H9 (cell line): ENCODE data around the gene PTPRJ. TPM values are rescaled to one million over a fixed set of nuclear protein-coding genes. Genes with fewer than 3 reads are reported as not detected.

Experiments
- DNase-seq: peaks from one replicate; pipeline ENCODE4 v3.0.0-alpha.2; 2017
- H2AFZ ChIP-seq: one replicate; pipeline ENCODE4 v1.6.1; 2013; ENCODE audit warnings: mild to moderate bottlenecking, low read length, control low read depth, moderate library complexity
- H2AK5ac ChIP-seq: 2 replicates; pipeline ENCODE4 v1.6.1; 2013; ENCODE audit warnings: low read length, control low read depth, mixed read lengths; ENCODE audit not compliant: insufficient read length
- H2BK120ac ChIP-seq: one replicate; pipeline ENCODE4 v1.6.1; 2013; ENCODE audit warnings: low read depth, mild to moderate bottlenecking, low read length, control low read depth, inconsistent platforms; ENCODE audit not compliant: poor library complexity, severe bottlenecking
- H2BK12ac ChIP-seq: 2 replicates; pipeline ENCODE4 v1.6.1; 2013; ENCODE audit warnings: low read length, control low read depth, mixed read lengths, low read depth; ENCODE audit not compliant: insufficient read length
- H2BK15ac ChIP-seq: 2 replicates; pipeline ENCODE4 v1.6.1; 2013; ENCODE audit warnings: low read depth, low read length, control low read depth
- H2BK20ac ChIP-seq: one replicate; pipeline ENCODE4 v1.6.1; 2013; ENCODE audit warnings: low read depth, mild to moderate bottlenecking, low read length, control low read depth, inconsistent platforms; ENCODE audit not compliant: poor library complexity, severe bottlenecking
- H2BK5ac ChIP-seq: 2 replicates; pipeline ENCODE4 v1.6.1; 2013; ENCODE audit warnings: low read length, control low read depth, mixed read lengths; ENCODE audit not compliant: insufficient read length
- H3K14ac ChIP-seq: 2 replicates; pipeline ENCODE4 v1.6.1; 2013; ENCODE audit warnings: low read length, control low read depth; ENCODE audit not compliant: insufficient read depth
- H3K18ac ChIP-seq: 2 replicates; pipeline ENCODE4 v1.6.1; 2013; ENCODE audit warnings: low read depth, mild to moderate bottlenecking, mixed read lengths, low read length, control low read depth; ENCODE audit not compliant: insufficient read length
- H3K23ac ChIP-seq: 2 replicates; pipeline ENCODE4 v1.6.1; 2013; ENCODE audit warnings: low read length, control low read depth, mixed read lengths, low read depth; ENCODE audit not compliant: insufficient read length
- H3K23me2 ChIP-seq: 2 replicates; pipeline ENCODE4 v1.6.1; 2013; ENCODE audit warnings: low read depth, mild to moderate bottlenecking, mixed read lengths, low read length, control low read depth; ENCODE audit not compliant: insufficient read length, poor library complexity, severe bottlenecking
- H3K27ac ChIP-seq: 2 replicates; pipeline ENCODE4 v1.5.1; 2013; ENCODE audit warnings: low read length, control low read depth, mixed read lengths, low read depth; ENCODE audit not compliant: insufficient read length
- H3K27me3 ChIP-seq: 2 replicates; pipeline ENCODE4 v1.6.1; 2013; ENCODE audit warnings: low read length, control low read depth, inconsistent platforms; ENCODE audit not compliant: insufficient read depth
- H3K4ac ChIP-seq: 2 replicates; pipeline ENCODE4 v1.6.1; 2013; ENCODE audit warnings: low read depth, mild to moderate bottlenecking, control low read depth, inconsistent platforms, low read length, moderate library complexity
- H3K4me1 ChIP-seq: 2 replicates; pipeline ENCODE4 v1.6.1; 2013; ENCODE audit warnings: low read length, control low read depth, inconsistent platforms; ENCODE audit not compliant: insufficient read depth
- H3K4me2 ChIP-seq: 2 replicates; pipeline ENCODE4 v1.6.1; 2013; ENCODE audit warnings: low read length, control low read depth, mixed read lengths; ENCODE audit not compliant: insufficient read length, insufficient read depth
- H3K56ac ChIP-seq: 2 replicates; pipeline ENCODE4 v1.6.1; 2013; ENCODE audit warnings: low read depth, mild to moderate bottlenecking, mixed read lengths, low read length, control low read depth; ENCODE audit not compliant: insufficient read length
- H3K79me1 ChIP-seq: 2 replicates; pipeline ENCODE4 v1.6.1; 2013; ENCODE audit warnings: low read depth, mild to moderate bottlenecking, moderate library complexity, low read length, control low read depth, inconsistent platforms; ENCODE audit not compliant: insufficient read depth, poor library complexity, severe bottlenecking
- H3K79me2 ChIP-seq: 2 replicates; pipeline ENCODE4 v1.6.1; 2013; ENCODE audit warnings: low read length, control low read depth, inconsistent platforms; ENCODE audit not compliant: insufficient read depth
- H3K9ac ChIP-seq: 2 replicates; pipeline ENCODE4 v1.6.1; 2013; ENCODE audit warnings: low read length, control low read depth, mixed read lengths; ENCODE audit not compliant: insufficient read length; ENCODE audit errors: extremely low read depth
- H3K9me3 ChIP-seq: one replicate; pipeline ENCODE4 v1.6.1; 2013; ENCODE audit warnings: low read depth, low read length, inconsistent platforms; ENCODE audit not compliant: control insufficient read depth
- H3T11ph ChIP-seq: one replicate; pipeline ENCODE4 v1.6.1; 2013; ENCODE audit warnings: mild to moderate bottlenecking, low read length, control low read depth, inconsistent platforms
- H4K20me1 ChIP-seq: one replicate; pipeline ENCODE4 v1.6.1; 2013; ENCODE audit not compliant: control insufficient read depth, insufficient read length, insufficient read depth
- H4K5ac ChIP-seq: 2 replicates; pipeline ENCODE4 v1.6.1; 2013; ENCODE audit warnings: low read depth, mild to moderate bottlenecking, mixed read lengths, low read length, control low read depth; ENCODE audit not compliant: insufficient read length
- H4K8ac ChIP-seq: replicated peaks from 2 replicates; pipeline ENCODE4 v1.6.1; 2013; ENCODE audit warnings: low read length, control low read depth, mixed read lengths, low read depth; ENCODE audit not compliant: insufficient read length
- H4K91ac ChIP-seq: 2 replicates; pipeline ENCODE4 v1.6.1; 2013; ENCODE audit warnings: low read depth, mild to moderate bottlenecking, moderate library complexity, mixed read lengths, low read length, control low read depth; ENCODE audit not compliant: insufficient read length
- H3K27ac Mint-ChIP-seq, 3 experiments: 2 replicates in 2 of 3; 3 replicates in 1 of 3; pipeline ENCODE4 v1.8.0; 2020 to 2021; ENCODE audit warnings: mixed read lengths in 3 of 3, mild to moderate bottlenecking in 1 of 3, moderate library complexity in 1 of 3
- H3K27me3 Mint-ChIP-seq: 2 replicates; pipeline ENCODE4 v1.8.0; 2021; ENCODE audit warnings: low read depth, mild to moderate bottlenecking, moderate library complexity, mixed read lengths
- H3K36me3 Mint-ChIP-seq, 3 experiments: 2 replicates in 2 of 3; 3 replicates in 1 of 3; pipeline ENCODE4 v1.8.0; 2020 to 2021; ENCODE audit warnings: low read depth in 3 of 3, mixed read lengths in 3 of 3; ENCODE audit not compliant: insufficient read depth in 1 of 3
- H3K4me1 Mint-ChIP-seq, 2 experiments: 2 replicates each; pipeline ENCODE4 v1.8.0; 2020; ENCODE audit warnings: mixed read lengths in 2 of 2
- H3K4me3 Mint-ChIP-seq, 2 experiments: 2 replicates in 1 of 2; 3 replicates in 1 of 2; pipeline ENCODE4 v1.8.0; 2020 to 2021; ENCODE audit warnings: mild to moderate bottlenecking in 2 of 2, mixed read lengths in 2 of 2, moderate library complexity in 1 of 2
- H3K9me3 Mint-ChIP-seq, 2 experiments: 2 replicates in 1 of 2; 3 replicates in 1 of 2; pipeline ENCODE4 v1.8.0; 2020; ENCODE audit warnings: mild to moderate bottlenecking in 2 of 2, mixed read lengths in 2 of 2, moderate library complexity in 1 of 2
- CTCF ChIP-seq: fragments of 200-600 bp; sonication (generic); conservative IDR thresholded peaks from 3 replicates; pipeline ENCODE4 v1.8.0; 2021; ENCODE audit warnings: antibody characterized with exemption, mild to moderate bottlenecking
- WGBS: extraction: QIAGEN DNeasy Blood & Tissue Kit; methylation state at CpG from one replicate; pipeline ENCODE4 v1.1.7; 2013; ENCODE audit warnings: missing lambda C conversion rate, low lambda C conversion rate, mixed read lengths; ENCODE audit not compliant: insufficient read length; ENCODE audit errors: extremely low coverage; 5-methylcytosine and 5-hydroxymethylcytosine counted together
- total RNA-seq: library from RNA; stranded (reverse); gene quantifications from 2 replicates; pipeline ENCODE4 v1.2.1, GENCODE V29; 2021

Gene PTPRJ
- total RNA-seq, 1 experiment from 2014 or later = 10.6 TPM

- no peak for DNase-seq
- Histone ChIP-seq H2AK5ac (no peak overlapping the region), H3K27me3 (no peaks in the 10 kb centered on the region; the same call in 1 of the 2 replicates), H3K27ac (no peak overlapping the region), H3K23ac (no peak overlapping the region), H4K20me1 (peaks cover 4% of the 10 kb centered on the region), H4K5ac (no peak overlapping the region), H3K56ac (no peak overlapping the region), H3K79me2 (no peaks in the 10 kb centered on the region; the same call in 1 of the 2 replicates), H3K4ac (no peak overlapping the region), H3K4me2 (peak overlapping the region; percentile 30), H3K23me2 (no peaks in the 10 kb centered on the region), H2AFZ (no peak overlapping the region), H3K4me1 (peaks cover 7% of the 10 kb centered on the region; the same call in 1 of the 2 replicates), H3K9ac (no peak overlapping the region), H3T11ph (no peak overlapping the region), H2BK12ac (no peak overlapping the region), H3K18ac (no peak overlapping the region), H4K91ac (no peak overlapping the region), H2BK15ac (no peak overlapping the region), H3K79me1 (no peaks in the 10 kb centered on the region), H2BK20ac (no peak overlapping the region), H2BK120ac (no peak overlapping the region), H2BK5ac (no peak overlapping the region), H4K8ac (no peak overlapping the region), H3K14ac (no peak overlapping the region), H3K9me3 (no peaks in the 10 kb centered on the region)
- Mint-ChIP-seq H3K4me3 (peak overlapping the region in 1 of 2 experiments; percentile 58; a peak in 3 of 5 replicates), H3K27ac (peak overlapping the region in 1 of 3 experiments; percentile 92; a peak in 1 of 7 replicates), H3K9me3 (no peaks in the 10 kb centered on the region; a peak in 1 of 5 replicates), H3K4me1 (peaks cover 40 to 58% of the 10 kb centered on the region in 2 experiments), H3K36me3 (no peaks in the 10 kb centered on the region), H3K27me3 (no peaks in the 10 kb centered on the region; the same call in 1 of the 2 replicates)
- WGBS = no CpG with 5 or more reads among the region's 6 CpGs
- TF ChIP-seq CTCF = no peak
Measured at GRCh38 chr11:48019217-48019584, 38.8 kb downstream of the PTPRJ start.
